ENCODE results near the gene NLRC5.

The NLRC5 gene

DNA sequence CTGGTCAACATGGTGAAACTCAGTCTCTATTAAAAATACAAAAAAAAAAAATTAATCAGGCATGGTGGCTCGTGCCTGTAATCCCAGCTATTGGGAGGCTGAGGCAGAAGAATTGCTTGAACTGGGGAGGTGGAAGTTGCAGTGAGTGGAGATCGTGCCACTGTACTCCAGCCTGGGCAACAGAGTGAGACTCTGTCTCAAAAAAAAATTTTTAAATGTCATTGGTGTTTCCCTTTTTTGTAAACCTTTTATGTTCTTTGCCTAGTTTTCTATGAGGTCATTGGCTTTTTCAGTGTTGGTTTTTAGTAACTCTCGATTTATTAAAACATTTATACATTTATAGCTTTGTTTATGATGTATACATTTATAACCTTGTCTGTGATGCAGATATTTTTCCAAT lies 18.2 kb downstream of the NLRC5 start:
- no peak overlapping the region for H3K27ac Mint-ChIP-seq
- no peaks in the 10 kb centered on the region for H3K27me3 Mint-ChIP-seq
- peaks cover 29% of the 10 kb centered on the region for H3K4me1 Mint-ChIP-seq (ENCODE audit: low read depth)

DNA sequence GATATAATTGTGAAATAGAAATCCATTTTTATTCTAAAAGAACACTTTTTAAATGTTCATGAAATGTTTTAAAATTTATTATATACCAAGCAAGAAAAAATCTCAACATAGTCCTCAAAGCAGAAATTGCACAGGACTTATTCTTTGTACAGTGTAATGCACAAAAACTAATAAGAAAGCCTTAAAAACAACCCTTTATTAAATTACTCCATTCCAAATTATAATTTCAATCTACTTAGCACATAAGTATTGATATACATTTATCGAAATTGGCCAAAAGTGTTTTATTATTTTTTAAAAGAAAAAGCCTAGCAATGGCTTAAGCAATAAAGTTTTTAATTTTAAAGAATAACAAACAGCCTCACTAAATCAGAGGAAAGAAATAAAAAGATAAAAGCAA lies 19.1 kb downstream of the NLRC5 start:
- peaks cover 22% of the 10 kb centered on the region for H3K4me1 Mint-ChIP-seq (ENCODE audit: low read depth)
- intact Hi-C loops (cut with micrococcal nuclease): no loop called here
- H3K27me3 Mint-ChIP-seq: no peaks in the 10 kb centered on the region
- peaks cover 22% of the 10 kb centered on the region for H3K36me3 Mint-ChIP-seq (ENCODE audit: low read depth)
- no peak overlapping the region for H3K27ac Mint-ChIP-seq
- H3K9me3 Mint-ChIP-seq: no peaks in the 10 kb centered on the region
- no peak overlapping the region for H3K4me3 Mint-ChIP-seq

More for the DNA sequence above, 18.2 kb downstream of the NLRC5 start:
- H3K4me3 Mint-ChIP-seq: no peak overlapping the region
- intact Hi-C loops (cut with micrococcal nuclease): no loop called here
- H3K9me3 Mint-ChIP-seq: no peaks in the 10 kb centered on the region
- peaks cover 22% of the 10 kb centered on the region for H3K36me3 Mint-ChIP-seq (ENCODE audit: low read depth)

DNA sequence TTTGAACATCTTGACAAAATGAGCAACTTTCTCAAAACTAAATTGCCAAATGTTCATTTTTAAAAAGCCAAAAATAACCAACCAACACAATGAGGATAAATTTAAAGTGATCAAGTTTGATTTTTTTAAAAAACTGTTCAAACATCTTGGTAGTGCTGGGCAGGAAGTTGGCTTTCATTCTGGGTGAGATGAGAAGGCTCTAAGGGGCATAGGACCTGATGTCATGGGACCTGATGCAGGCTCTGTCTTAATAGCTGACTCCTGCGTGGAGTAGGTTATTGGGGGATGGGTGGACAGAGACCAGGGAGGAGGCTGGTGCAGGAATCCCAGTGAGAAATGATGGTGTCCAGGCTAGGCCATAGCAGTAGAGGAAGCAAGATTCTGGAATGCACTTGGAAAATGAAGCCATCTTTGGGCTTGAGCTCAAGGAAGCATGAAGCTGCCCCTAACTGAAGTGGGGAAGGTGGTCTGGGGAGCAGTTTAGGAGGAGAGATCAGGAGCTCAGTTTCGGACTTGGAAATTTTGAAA lies 20.4 kb downstream of the NLRC5 start:
- Mint-ChIP-seq H3K4me3 (no peak overlapping the region), H3K36me3 (ENCODE audit: low read depth) (peaks cover 9% of the 10 kb centered on the region), H3K9me3 (no peaks in the 10 kb centered on the region), H3K27ac (no peak overlapping the region), H3K4me1 (ENCODE audit: low read depth) (peaks cover 18% of the 10 kb centered on the region), H3K27me3 (no peaks in the 10 kb centered on the region)
- intact Hi-C loops (cut with micrococcal nuclease): no loop called here

DNA sequence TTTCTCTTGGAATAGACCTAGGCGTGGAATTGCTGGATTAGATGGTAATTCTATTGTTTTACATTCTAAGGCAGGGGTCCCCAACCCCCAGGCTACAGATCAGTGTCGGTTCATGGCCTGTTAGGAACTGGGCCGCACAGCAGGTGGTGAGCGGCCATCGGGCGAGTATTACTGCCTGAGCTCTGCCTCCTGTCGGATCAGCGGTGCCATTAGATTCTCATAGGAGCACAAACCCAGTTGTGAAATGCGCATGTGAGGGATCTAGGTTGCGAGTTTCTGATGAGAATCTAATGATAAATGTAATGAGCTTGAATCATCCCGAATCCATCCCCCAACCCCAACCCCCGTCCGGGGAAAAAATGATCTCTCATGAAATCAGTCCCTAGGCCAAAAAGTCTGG lies 23.0 kb downstream of the NLRC5 start:
- H3K9me3 Mint-ChIP-seq: no peaks in the 10 kb centered on the region
- no peak overlapping the region for H3K27ac Mint-ChIP-seq
- peaks cover 26% of the 10 kb centered on the region for H3K4me1 Mint-ChIP-seq (ENCODE audit: low read depth)
- peaks cover 9% of the 10 kb centered on the region for H3K36me3 Mint-ChIP-seq (ENCODE audit: low read depth)
- no peaks in the 10 kb centered on the region for H3K27me3 Mint-ChIP-seq
- intact Hi-C loops (cut with micrococcal nuclease): no loop called here
- H3K4me3 Mint-ChIP-seq: no peak overlapping the region

DNA sequence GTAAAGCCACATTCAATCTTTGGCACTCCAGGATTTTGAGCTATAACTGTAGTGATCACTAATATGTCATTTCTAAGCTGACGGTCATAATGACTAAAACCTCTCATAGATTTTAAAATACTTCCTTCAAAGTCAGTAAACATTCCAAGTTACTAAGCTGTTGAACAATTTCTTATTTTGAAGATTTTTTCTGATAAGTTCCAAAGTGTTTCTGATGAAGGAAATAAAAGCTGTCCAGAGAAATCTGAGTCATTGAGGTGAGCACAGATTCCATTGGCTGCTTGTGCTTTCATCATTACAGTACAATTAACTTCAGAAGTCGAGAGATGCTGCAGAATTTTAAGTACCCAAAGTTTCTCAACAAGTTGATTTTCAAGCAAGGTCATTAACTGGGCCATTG lies 23.9 kb downstream of the NLRC5 start:
- peaks cover 26% of the 10 kb centered on the region for H3K4me1 Mint-ChIP-seq (ENCODE audit: low read depth)
- H3K27ac Mint-ChIP-seq: no peak overlapping the region

DNA sequence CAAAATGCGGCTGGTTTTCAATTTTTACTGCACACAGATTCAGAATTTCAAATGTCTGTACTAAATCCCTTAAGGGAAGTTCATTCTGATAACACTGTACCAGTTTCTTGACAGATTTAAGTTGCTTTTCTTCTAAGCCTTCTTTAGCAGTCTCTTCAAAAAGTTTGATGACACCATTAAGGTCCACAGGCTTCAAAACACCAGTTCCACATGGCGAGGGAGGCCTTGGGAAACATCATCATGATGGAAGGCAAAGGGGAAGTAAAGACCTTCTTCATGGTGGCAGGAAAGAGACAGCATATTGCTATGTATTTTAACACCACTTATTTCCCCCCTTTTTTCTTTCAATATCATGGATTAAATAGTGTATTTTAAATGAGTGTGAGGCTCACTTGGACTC lies 24.5 kb downstream of the NLRC5 start:
- H3K27me3 Mint-ChIP-seq: no peaks in the 10 kb centered on the region
- intact Hi-C loops (cut with micrococcal nuclease): no loop called here
- H3K4me1 Mint-ChIP-seq (ENCODE audit: low read depth): peaks cover 26% of the 10 kb centered on the region
- H3K36me3 Mint-ChIP-seq (ENCODE audit: low read depth): peaks cover 23% of the 10 kb centered on the region
- H3K9me3 Mint-ChIP-seq: no peaks in the 10 kb centered on the region
- no peak overlapping the region for H3K4me3 Mint-ChIP-seq
- no peak overlapping the region for H3K27ac Mint-ChIP-seq

More for the DNA sequence above, 23.9 kb downstream of the NLRC5 start:
- no peak overlapping the region for H3K4me3 Mint-ChIP-seq
- intact Hi-C loops (cut with micrococcal nuclease): no loop called here
- no peaks in the 10 kb centered on the region for H3K27me3 Mint-ChIP-seq
- no peaks in the 10 kb centered on the region for H3K9me3 Mint-ChIP-seq
- peaks cover 18% of the 10 kb centered on the region for H3K36me3 Mint-ChIP-seq (ENCODE audit: low read depth)

DNA sequence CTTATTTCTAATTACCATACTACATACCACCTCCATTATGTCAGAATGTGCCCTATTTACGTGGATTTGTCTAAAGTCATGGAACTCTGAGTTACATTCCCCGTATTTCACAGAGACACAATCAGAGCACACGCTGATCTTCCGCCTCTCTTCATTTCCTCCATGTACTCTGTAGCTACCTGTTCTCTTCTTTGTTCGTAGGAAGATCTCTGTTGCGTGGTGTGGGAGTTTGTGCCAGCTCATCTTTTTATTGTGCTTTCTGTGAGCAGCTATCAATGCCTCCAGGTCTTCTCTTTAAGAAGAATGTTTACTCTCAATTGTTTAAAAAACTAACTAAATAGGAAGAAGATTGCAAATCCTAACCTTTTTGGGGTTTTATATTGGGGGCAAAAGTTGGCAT lies 26.9 kb downstream of the NLRC5 start:
- H3K9me3 Mint-ChIP-seq: no peaks in the 10 kb centered on the region
- H3K27me3 Mint-ChIP-seq: no peaks in the 10 kb centered on the region
- H3K27ac Mint-ChIP-seq: no peak overlapping the region
- peaks cover 12% of the 10 kb centered on the region for H3K4me1 Mint-ChIP-seq (ENCODE audit: low read depth)
- peaks cover 47% of the 10 kb centered on the region for H3K36me3 Mint-ChIP-seq (ENCODE audit: low read depth)
- intact Hi-C loops (cut with micrococcal nuclease): no loop called here
- no peak overlapping the region for H3K4me3 Mint-ChIP-seq

DNA sequence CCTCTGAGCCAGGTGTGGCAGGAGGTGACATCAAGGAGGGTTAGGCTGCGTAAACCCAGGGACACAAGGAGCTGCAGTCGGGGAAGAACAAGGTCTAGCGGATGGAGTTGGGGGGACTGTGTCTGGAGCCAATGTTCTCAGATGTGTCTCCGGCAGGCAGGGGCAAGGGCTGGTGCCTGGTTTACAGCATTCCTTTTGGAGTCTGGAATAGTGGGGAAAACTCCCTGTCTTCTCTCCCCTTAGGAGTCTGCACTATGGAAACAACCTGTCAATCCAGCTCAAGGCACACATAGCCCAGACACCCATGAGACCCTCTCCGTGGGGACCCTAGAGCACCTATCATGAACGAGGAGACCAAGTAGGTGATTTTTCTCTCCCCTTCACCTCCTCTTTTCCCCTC lies 27.5 kb downstream of the NLRC5 start:
- intact Hi-C loops (cut with micrococcal nuclease): no loop called here
- Mint-ChIP-seq H3K4me1 (ENCODE audit: low read depth) (peaks cover 12% of the 10 kb centered on the region), H3K4me3 (no peak overlapping the region)

DNA sequence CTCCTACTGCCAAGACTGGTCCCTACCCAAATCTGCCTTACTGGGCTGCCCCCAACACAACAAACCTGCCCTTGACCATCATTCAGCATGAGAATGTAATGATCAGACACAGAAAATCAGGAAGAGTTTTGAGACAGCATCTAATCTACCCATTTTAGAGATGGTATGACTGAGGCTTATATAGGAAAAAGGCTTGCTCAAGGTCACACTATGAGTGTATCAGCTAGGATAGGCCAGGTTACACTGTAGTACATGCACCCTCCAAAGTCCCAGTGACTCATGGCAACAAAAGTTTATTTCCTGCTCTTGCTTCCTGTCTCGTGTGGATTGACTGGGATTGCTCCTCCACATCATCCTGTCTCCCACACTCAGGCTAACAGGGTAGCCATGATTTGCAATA lies 27.9 kb downstream of the NLRC5 start:
- peaks cover 57% of the 10 kb centered on the region for H3K36me3 Mint-ChIP-seq (ENCODE audit: low read depth)
- H3K27me3 Mint-ChIP-seq: no peaks in the 10 kb centered on the region
- H3K4me1 Mint-ChIP-seq (ENCODE audit: low read depth): peaks cover 14% of the 10 kb centered on the region
- no peak overlapping the region for H3K27ac Mint-ChIP-seq
- H3K9me3 Mint-ChIP-seq: no peaks in the 10 kb centered on the region
- H3K4me3 Mint-ChIP-seq: no peak overlapping the region
- intact Hi-C loops (cut with micrococcal nuclease): no loop called here

More for the DNA sequence above, 27.5 kb downstream of the NLRC5 start:
- no peak overlapping the region for H3K27ac Mint-ChIP-seq
- H3K9me3 Mint-ChIP-seq: no peaks in the 10 kb centered on the region
- peaks cover 52% of the 10 kb centered on the region for H3K36me3 Mint-ChIP-seq (ENCODE audit: low read depth)
- no peaks in the 10 kb centered on the region for H3K27me3 Mint-ChIP-seq

DNA sequence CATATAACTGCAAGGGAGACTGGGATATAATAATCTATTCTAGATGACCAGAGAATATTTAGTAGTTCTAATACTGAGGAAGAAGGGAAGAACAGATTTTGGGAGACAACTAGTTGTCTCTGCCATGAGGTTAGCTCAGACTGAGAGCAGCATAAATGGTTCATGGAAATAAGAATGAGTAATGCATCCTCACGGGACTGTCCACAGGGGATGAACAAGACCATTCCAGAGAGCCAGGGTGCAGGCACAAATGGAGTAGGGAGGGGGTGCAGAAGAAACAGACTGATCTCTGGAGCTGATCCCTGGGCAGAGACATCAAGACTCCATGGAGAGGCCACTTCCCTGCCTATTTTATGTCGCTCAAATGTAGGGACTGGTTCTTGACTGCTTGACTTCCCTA lies 30.4 kb downstream of the NLRC5 start:
- Mint-ChIP-seq H3K4me3 (no peak overlapping the region), H3K27ac (no peak overlapping the region), H3K36me3 (ENCODE audit: low read depth) (peaks cover 75% of the 10 kb centered on the region), H3K27me3 (no peaks in the 10 kb centered on the region), H3K4me1 (ENCODE audit: low read depth) (peaks cover 35% of the 10 kb centered on the region), H3K9me3 (no peaks in the 10 kb centered on the region)
- intact Hi-C loops (cut with micrococcal nuclease): no loop called here

DNA sequence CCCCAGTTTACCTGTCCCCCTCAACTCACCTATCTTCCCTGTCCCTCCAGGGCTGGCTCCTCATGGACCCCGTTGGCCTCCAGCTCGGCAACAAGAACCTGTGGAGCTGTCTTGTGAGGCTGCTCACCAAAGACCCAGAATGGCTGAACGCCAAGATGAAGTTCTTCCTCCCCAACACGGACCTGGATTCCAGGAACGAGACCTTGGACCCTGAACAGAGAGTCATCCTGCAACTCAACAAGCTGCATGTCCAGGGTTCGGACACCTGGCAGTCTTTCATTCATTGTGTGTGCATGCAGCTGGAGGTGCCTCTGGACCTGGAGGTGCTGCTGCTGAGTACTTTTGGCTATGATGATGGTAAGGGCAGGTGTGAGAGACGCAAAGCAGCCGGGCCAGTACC lies 31.3 kb downstream of the NLRC5 start:
- peaks cover 41% of the 10 kb centered on the region for H3K4me1 Mint-ChIP-seq (ENCODE audit: low read depth)
- intact Hi-C loops (cut with micrococcal nuclease): no loop called here
- H3K27me3 Mint-ChIP-seq: no peaks in the 10 kb centered on the region
- peaks cover 75% of the 10 kb centered on the region for H3K36me3 Mint-ChIP-seq (ENCODE audit: low read depth)
- H3K4me3 Mint-ChIP-seq: no peak overlapping the region
- H3K27ac Mint-ChIP-seq: no peak overlapping the region
- no peaks in the 10 kb centered on the region for H3K9me3 Mint-ChIP-seq

DNA sequence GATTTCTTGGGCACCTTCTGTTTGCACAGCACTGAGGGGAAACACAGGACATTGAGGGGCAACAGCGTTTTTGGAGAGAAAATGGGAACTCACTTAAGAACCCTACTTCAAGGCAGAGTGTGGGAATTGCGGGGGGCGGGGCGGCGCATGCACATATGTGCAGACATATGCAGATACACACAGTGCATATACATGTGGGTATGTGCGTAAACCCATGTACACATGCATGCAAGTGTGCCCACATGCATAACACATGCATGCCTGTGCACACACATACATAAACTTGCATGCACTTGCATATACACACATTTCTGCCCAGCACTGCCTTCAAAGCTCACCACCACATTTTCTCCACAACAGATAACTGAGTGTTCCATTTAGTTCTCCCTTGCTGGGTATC lies 32.4 kb downstream of the NLRC5 start:
- Mint-ChIP-seq H3K27ac (no peak overlapping the region), H3K36me3 (ENCODE audit: low read depth) (peaks cover 71% of the 10 kb centered on the region), H3K4me3 (no peak overlapping the region), H3K4me1 (ENCODE audit: low read depth) (peaks cover 52% of the 10 kb centered on the region), H3K27me3 (no peaks in the 10 kb centered on the region), H3K9me3 (no peaks in the 10 kb centered on the region)
- intact Hi-C loops (cut with micrococcal nuclease): no loop called here

DNA sequence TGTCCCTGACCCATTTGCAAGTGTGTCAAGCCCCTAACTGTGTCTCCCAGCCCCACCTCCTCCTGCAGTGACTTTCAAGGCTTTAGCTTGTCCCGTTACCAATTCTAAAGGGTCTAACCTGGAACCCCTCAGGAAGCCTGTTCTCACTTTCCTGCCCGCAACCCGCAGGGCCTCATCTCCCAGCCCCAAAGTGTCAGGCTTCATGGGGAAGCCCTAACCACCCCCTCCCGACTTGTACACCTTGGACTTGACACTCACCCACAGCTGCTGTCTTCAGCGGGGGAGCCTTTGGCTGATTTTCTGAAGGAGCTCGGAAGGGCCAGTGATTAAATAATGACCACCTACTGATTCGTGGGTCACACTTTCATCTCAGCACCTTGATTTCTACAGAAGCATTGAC lies 33.1 kb downstream of the NLRC5 start:
- Mint-ChIP-seq H3K4me1 (ENCODE audit: low read depth) (peaks cover 50% of the 10 kb centered on the region), H3K4me3 (no peak overlapping the region)

DNA sequence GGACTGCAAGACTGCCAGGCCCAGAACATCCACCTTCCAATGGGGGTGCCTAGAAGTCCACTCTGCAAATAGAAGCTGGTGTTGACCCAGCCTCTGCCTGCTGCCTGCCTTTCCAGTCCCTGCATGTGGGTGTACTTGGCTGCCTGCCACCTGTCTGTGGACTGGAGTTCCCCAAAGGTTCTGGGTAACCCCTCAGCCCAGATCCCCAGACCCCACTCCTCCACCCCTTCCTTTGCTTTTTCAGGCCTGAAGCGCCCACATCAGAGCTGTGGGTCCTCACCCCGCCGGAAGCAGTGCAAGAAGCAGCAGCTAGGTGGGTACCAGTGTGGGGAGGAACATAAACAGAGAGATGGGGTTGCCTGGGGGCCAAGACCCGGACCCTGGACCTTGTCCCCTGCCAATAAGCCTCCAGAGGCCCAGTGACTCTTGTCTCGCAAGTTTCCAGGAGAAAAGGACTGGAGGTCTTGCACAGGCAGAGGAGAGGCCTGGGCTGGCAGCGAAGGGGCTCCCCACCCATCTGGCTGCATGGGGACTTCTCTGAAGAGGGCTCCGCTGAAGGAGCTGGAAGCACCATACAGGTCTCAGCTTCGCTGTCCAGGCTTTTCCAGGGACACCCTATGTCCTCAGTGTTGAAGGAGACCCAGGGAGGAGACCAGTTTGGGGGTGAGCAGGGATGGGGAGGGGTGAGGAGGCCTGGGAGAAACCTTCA lies 34.3 kb downstream of the NLRC5 start:
- intact Hi-C loops (cut with micrococcal nuclease): no loop called here
- H3K4me1 Mint-ChIP-seq (ENCODE audit: low read depth): peaks cover 50% of the 10 kb centered on the region

More for the DNA sequence above, 33.1 kb downstream of the NLRC5 start:
- intact Hi-C loops (cut with micrococcal nuclease): no loop called here
- Mint-ChIP-seq H3K36me3 (ENCODE audit: low read depth) (peaks cover 64% of the 10 kb centered on the region), H3K9me3 (no peaks in the 10 kb centered on the region), H3K27ac (no peak overlapping the region), H3K27me3 (no peaks in the 10 kb centered on the region)

More for the DNA sequence above, 34.3 kb downstream of the NLRC5 start:
- Mint-ChIP-seq H3K9me3 (no peaks in the 10 kb centered on the region), H3K27me3 (no peaks in the 10 kb centered on the region), H3K27ac (no peak overlapping the region), H3K4me3 (no peak overlapping the region), H3K36me3 (ENCODE audit: low read depth) (peaks cover 52% of the 10 kb centered on the region)
